SU-DHL-6 (cell line): ENCODE data around the gene P2RX2.

Experiments used
- CTCF ChIP-seq: fragments of 200-600 bp; sonication (generic); IDR thresholded peaks from one replicate; pipeline ENCODE4 v1.5.1; 2017; ENCODE audit warnings: antibody characterized with exemption, mild to moderate bottlenecking, low read length, moderate library complexity; ENCODE audit not compliant: insufficient read depth, poor library complexity, severe bottlenecking
- EZH2phosphoT487 ChIP-seq: fragments of 200-600 bp; sonication (generic), shearing (Covaris generic); conservative IDR thresholded peaks from 2 replicates; pipeline ENCODE4 v1.6.1; 2018; ENCODE audit warnings: mild to moderate bottlenecking, antibody characterized with exemption, low read length, moderate library complexity, mixed read lengths

GRCh38 chr12:132640936-132641335 lies 22.4 kb downstream of the P2RX2 start:
- TF ChIP-seq CTCF (no peak), EZH2phosphoT487 (no peak)
